Upper lobe of left lung (tissue), 4 donors: ENCODE data around the gene CTBP1.

Source experiments
- CTCF ChIP-seq, 6 experiments: fragments of 450-650 bp in 4 of 6; fragments of 200-600 bp in 2 of 6; sonication (generic) in 2 of 6; IDR thresholded peaks; one replicate each; pipeline ENCODE4 v1.5.1; 2016 to 2019; ENCODE audit warnings: antibody characterized with exemption in 6 of 6
- EP300 ChIP-seq, 4 donors: sonication (generic); formaldehyde crosslinking; IDR thresholded peaks; one replicate each; pipeline ENCODE4 v1.5.1; 2017; ENCODE audit warnings: antibody characterized with exemption in 4 of 4, control low read depth in 2 of 4
- POLR2A ChIP-seq, 4 donors: fragments of 450-650 bp; IDR thresholded peaks; one replicate each; pipeline ENCODE4 v1.5.1; 2016 to 2017; ENCODE audit warnings: antibody characterized with exemption in 4 of 4, mild to moderate bottlenecking in 2 of 4

- TF ChIP-seq POLR2A (IDR thresholded peaks at IDR 0.05) (no peak), CTCF (IDR thresholded peaks at IDR 0.05) (no peak), EP300 (IDR thresholded peaks at IDR 0.05) (no peak)
Observed at GRCh38 chr4:1214101-1215095, 34.5 kb downstream of the CTBP1 start.
